Forelimb muscle (tissue), 1 donor: Measurements from ENCODE around the gene CHD8. TPM values are rescaled to one million over a fixed set of nuclear protein-coding genes. Genes with fewer than 3 reads are reported as not detected.
"Not testable (repeated sequence)": the region's sequence is repeated elsewhere in the genome, so short reads cannot be mapped to it uniquely, and the experiment has no call there.

ENCODE experiments used
- DNase-seq: peaks from one replicate; pipeline ENCODE4 v3.0.0-alpha.2; 2013; ENCODE audit warnings: low read depth
- polyA plus RNA-seq: library from polyadenylated mRNA; unstranded; fragments of 120-200 nt; gene quantifications from one replicate; pipeline ENCODE4 v1.2.1, GENCODE V29; 2013; ENCODE audit not compliant: insufficient read length

Gene CHD8
- polyA plus RNA-seq, 1 donor = 38.0 TPM

DNA sequence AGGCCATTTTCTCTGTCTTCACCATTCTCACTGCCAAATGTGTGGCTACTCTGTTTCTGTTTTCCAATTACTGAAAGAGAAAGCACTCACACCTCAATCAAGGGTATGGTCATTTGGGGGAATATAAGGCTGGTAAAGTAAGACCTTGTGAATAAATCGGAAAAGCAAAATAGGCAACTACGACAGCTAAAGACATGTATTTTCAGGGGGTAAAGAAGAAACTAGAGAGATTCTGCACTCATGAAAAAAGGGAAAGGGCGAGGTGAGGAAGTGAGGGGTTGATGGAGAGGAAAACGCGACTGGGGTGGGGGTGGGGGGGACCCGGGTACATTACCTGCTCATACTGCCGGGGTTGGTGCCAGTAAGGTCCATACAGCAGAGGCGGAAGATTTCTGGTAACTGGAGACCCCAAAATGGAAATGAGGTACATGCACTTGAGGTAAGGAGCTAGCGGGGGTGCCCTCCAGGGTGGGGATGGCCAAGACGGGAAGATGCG is 19.3 kb downstream of the CHD8 start:
- DNase-seq = no peak

DNA sequence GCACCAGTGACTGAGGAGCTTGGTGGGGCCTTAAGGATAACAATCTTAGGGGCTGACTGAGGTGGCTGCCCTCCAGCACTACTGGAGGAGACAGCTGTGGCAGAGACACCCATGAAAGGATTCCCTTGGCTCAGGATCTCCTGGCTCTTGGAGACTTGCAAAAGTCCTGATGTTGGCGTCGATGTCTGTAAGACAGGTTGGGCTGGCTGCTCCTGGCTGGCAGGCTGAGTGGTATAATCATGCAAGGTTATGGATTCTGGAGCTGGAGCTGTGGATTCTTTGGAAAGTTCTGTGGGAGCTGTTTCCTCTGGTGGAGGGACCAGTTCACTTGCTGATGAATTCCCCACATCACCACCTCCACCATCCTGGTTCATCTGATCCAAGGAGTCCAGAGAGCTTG is 24.8 kb downstream of the CHD8 start:
- DNase-seq = no peak

DNA sequence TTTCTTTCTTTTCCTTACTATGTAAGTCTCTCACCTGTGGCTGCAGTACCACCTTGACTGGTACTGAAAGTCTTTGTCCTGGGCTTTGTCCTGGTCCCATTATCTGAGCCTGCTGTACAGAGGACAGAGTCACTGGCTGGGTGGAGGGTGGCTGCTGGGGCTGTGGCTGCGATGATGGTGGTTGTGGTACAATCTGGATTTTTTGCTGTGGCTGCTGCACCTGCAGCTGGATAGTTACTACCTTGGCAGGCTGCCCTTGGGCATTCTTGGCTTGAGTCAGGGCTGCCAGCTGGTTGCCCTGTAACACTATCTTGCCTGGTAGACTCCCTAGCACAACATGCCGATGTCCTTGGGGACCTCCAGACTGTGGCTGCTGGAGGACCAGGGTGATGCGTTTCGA is 27.0 kb downstream of the CHD8 start:
- no peak for DNase-seq

DNA sequence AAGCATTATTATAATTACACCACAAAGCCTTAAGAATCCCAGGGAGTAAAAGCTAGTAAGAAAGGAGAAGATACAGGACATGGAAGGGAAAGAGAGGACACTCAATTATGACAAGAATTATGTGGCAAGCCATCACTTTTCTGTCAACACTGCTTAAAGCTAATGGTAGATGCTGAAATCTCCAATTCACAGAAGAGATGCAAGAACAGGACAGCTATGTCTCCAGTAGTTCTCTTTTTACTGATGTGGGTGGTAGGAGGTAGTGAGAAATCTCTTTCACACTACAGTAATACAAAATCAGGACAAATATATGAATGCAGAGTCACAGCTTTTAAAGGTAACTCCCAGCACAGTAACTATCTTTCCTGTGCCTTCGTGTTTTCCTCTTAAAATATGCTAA is 29.2 kb downstream of the CHD8 start:
- no peak for DNase-seq

DNA sequence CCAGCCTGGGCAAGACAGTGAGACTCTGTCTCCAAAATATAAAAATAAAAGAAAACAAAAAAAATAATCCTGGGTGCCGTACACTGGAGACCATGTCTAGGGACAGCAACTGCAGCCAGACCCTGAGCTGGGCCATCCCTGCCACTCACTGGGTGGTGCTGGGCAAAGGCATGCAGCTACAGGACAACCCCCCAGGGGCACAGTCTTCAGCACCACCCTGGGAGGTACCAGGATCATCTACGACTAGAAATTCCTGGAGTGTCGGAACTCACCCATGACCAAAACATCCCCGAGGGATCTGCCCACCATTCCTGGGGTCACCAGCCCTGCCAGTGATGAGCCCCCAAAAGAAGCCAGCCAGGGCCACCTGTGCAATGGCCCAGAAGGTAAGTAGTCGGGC is 36.4 kb downstream of the CHD8 start:
- DNase-seq = no peak

DNA sequence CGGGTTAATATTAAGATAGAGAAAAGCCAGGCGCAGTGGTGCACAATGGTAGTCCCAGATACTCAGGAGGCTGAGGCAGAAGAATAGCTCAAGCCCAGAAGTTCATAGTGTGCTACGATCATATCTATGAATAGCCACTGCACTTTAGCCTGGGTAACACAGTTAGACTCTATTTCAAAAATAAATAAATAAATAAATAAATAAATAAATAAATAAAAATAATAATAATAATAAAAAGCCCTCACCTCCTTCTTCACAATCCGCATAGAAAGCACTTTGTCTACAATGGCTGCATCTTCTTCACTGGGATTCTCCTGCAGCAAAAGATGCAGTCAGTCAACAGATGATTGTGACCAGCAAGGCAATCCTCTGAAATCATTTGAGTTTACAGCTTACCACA is 40.6 kb downstream of the CHD8 start:
- no peak for DNase-seq

DNA sequence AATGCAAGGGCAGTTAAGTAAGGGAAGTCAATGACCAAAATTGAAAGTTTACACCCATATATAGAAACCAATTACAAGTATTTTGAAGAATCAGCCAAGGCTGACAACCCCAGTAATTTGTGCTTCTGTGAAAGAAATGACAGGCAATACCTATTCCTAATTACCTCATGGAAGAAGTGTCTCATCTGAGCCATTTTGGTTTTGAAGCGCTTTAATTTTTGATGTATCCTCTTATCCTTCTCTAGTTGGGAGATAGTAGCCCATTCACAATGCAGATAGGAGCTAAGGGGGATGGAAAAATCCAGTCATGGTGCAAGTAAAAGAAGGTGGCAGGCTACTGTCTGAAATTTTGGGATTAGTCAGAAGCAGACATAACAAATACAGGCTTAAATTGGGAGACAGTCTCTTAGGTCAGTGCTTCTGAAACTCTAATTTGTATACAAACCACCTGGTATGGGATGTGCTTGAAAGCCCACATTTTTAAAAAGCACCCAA is 41.7 kb downstream of the CHD8 start:
- no peak for DNase-seq

DNA sequence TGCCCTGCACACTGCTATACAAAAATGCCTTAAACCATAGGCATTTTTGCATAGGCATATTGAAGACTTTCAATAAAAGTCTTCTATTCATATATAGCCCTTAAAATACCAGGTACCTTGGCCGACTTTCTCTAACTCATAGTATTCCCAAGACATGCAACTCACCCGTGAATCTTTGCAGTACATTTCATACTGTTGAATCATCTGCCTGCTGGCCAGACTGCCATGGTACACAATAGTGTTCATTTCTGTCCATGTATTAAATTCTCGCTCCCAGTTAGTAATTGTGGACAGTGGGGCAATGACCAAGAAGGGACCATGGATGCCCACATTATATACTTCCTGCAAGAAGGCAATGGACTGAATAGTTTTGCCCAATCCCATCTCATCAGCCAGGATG is 47.8 kb downstream of the CHD8 start:
- DNase-seq = no peak

DNA sequence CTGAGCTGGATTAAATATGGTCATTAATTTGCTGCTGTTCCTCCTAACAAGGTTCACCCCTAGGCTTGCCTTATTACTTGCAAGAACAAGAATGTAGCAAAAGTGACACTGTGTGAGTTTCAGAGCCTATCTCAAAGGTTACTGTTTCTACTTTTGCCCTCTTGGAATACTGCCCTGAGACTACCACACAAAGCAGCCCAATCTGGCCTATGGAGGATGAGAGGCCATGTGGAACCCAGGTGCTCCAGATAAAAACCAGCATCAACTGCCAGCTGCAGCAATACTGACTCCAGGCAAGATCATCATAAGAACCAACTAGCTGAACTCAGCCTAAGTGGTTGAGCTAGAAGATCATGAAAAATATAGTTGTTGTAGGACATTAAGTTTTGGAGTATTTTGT is 49.7 kb downstream of the CHD8 start:
- DNase-seq = no peak

DNA sequence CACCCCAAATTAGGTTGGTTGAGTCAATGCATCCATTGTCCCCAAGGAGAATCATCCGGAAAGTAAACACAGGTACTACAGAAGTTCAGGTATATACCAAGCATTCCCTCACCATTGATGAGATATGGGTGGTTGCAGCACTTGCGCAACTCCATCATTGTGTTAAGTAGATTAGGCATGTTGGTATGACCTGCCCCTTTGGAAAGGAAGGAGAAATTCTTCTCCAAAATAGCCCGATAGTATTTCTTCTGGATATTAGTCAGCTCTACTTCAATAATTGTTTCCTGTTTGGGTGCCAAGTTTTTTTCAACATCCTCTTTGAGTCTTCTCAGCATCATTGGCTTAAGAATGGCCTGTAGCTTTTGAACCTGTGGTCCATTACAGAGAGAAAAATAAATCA is 50.8 kb downstream of the CHD8 start:
- no peak for DNase-seq

DNA sequence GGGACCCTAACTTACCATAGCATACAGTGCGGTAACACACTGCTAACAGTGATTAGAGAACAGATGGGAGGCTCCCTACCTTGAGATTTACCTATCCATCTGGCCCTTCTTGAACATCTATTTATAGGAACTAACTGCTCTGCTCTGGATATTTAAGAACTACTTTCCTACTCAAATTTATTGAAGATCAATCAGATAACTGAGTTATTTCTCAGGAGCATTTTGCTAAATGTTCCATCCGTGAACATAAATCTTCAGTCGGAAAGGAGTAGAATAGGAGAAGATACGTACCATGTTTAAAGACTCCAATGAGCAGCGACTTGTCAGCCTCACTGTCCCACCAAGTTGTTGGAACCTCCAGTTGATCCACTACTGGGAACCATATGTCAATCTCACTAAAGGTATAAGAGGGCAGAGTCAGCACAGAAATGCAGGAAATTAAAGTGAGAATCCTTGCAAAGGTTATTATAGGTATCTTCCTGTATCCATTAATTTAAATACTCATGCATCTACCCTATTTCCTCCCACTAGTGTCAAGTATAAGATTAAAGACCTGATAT is 56.5 kb downstream of the CHD8 start:
- DNase-seq = no peak

DNA sequence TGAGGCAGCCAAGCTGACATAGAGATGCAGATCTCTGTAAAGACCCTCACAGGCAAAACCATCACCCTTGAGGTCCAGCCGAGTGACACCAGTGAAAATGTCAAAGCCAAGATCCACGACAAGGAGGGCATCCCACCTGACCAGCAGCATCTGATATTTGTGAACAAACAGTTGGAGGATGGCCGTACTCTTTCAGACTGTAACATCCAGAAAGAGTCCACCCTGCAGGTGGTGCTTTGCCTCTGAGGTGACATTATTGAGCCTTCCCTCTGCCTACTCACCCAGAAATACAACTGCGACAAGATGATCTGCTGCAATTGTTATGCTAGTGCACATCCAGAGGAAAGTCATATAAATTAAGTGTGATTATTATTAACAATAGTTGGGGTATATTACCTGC is 57.0 kb downstream of the CHD8 start:
- DNase-seq = no peak

DNA sequence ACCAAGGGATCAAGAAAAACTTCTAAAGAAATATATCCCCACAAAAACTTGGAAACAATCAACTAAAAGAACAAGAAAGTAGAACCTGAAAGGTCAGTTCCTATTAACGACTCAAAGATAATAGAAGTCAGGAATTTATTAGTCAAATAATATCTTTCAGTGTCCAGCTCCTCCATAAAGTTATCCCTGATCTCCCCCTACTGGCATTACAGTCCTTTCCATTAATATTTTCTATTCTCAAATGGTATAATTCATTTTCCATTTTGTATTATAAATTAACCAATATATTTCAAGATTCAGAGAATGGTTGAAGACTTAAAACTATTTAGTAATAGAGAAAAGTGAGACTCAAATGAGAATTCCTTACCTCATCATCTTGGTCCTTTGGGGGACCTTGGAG is 60.5 kb downstream of the CHD8 start:
- DNase-seq = no peak

DNA sequence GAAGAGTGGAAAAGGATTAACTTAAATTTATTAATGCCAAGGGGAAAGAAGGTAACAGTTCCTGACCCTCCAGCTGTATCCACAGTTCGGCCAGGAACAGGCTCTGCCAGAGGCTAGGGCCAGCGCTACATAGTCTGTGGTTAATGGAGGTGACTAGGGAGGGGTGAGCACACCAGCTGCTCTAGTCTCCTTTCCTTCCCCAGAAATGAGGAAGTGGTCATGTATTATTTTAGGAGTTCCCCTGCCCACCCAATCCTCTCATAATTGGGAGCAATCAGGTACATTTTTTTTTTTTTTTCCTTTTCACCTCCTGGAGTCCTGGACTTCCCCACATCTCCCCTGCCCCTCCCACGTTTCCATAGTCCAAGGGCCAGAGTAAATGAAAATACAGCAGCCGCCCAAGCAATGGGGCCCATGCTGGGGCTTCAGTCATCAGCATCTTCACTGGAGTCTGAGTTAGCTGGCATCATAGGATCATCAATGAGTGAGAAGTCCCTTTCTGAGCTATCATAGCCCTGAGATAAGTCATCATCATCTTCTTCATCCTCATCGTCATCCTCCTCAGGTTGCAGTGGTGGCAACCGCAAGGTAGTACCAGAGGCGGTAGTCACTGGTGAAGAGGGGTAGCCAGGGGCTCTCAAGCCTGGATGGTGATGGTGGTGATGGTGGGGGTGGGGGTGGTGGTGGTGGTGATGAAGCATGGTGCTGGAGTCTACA is 70.6 kb downstream of the CHD8 start:
- DNase-seq = no peak

DNA sequence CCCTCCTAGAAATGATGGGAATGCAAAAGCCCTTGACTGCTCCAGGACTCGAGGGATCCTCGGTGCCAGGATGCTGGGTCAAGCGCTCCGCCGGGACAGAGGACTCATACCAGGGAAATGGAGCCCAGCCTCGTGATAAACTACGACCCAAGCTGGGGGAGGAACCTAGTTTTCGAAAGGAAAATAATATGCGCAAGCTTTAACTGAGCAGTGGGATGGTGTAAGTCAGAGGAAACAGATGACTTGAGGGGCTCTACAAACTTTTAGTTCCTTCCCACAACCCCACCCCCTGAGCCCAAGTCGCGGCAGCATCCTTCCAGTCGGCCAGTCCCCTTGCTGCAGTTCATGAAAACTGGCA is 71.5 kb downstream of the CHD8 start:
- DNase-seq = no peak

DNA sequence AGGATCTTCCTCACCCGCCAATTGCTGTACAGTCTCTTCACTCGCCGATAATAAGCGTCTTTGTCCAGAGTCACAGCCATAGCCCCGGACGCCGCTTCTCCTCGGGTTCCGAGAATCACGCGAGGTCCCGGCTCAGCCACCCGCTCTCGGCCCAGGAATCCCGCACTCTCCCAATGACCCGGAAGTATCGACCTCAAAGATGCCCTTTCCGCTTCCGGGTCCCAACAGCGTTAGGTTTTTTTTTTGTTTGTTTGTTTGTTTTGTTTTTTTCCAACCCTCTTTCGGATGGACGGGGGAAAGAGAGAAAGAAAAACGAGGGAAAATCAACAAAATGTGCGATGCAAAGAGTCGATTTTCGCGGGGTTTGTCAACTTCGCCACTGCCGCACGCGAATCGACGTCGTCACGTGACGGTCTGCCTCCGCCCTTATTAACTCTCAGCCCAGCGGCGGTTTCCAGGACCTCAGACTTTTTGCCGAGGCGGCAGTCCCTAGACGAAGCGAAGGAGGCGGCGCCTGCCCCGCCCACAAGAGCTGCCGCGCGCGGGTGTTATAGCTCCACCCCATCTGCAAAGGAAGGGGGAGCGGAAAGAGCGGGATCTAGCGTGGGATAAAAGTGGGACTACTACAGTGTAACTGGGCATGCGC is 72.0 kb downstream of the CHD8 start, which contains the start of gene SUPT16H:
TSS of gene SUPT16H (minus strand) at position 172 of the 646 bp plus-strand sequence. CDS start at position 80, 92 bp downstream.
- DNase-seq = peak; percentile 89

DNA sequence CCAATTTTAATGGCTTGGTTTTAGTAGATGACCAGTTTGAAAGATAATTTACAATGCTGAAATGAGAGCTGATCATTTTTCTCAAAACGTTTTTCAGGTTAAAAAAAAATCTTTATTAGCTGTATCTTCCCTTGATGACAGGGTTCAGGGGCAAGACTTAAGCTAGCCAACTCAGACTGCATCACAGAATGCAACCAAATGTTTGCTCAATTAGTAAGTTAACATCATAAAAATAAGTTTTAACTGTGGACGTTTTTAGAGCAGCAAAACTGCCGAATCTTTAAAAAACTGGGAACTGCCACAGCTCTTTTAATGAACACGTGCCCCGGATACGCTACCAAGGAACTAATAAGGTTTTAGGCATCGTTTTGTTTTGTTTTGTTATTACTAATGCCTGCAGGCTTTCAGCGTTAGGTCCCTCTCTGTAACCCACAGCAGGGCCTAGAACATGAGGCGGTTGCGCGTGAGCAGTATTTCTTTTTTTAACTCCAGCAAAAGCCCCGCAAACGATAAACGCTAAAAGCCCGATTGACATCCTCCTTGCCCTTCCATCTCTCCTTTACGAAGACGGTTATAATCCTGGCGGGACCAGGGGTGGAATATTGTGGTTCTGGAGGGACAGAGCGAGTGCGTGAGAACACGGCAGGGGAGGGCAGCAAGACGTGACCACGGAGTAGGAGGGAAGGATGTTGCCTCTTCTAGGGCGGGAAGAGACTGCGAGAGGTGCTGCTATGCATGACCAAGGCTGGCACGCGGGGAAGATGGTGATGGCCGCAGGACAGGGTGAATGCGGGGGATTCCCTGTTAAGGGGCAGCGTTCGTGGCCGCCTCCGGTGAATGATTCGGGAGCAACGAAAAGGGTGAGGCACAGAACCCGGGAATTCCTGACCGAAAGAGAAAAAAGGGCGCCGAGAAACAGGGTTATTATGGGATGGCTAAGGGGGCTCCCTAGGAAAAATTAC is 72.8 kb downstream of the CHD8 start:
- no peak for DNase-seq

DNA sequence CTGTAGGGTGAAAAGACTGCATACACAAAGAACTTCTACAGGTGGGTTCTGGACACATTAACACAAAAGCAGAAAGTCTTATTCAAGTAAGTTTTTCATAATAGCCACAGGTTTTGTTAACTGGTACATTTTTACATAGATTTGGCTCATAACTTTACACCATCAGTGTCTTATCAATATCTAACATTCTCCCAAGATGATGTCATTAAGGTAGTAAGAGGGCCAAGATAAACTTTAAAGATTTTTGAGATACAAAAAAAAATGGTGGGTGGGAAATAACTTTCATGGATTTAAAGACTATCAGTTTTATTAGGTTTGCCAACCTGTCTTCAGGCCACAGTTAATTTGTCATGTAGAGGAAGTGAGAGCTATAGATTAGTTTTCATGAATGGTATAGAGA is 73.8 kb downstream of the CHD8 start:
- no peak for DNase-seq

DNA sequence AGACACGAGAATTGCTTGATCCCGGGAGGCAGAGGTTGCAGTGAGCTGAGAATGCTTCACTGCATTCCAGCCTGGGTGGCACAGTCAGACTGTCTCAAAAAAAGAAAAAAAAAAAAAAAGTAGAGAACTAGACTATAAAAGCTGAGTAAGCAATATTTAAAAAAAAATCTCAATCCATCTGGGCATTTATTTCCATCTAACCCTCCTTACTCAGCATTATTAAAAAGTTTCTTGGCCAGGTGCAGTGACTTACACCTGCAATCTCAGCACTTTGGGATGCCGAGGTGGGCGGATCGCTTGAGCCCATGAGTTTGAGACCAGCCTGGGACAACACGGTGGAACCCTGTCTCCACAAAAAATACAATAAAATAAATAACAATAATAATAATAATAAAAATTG is 76.6 kb downstream of the CHD8 start:
- DNase-seq = no peak

DNA sequence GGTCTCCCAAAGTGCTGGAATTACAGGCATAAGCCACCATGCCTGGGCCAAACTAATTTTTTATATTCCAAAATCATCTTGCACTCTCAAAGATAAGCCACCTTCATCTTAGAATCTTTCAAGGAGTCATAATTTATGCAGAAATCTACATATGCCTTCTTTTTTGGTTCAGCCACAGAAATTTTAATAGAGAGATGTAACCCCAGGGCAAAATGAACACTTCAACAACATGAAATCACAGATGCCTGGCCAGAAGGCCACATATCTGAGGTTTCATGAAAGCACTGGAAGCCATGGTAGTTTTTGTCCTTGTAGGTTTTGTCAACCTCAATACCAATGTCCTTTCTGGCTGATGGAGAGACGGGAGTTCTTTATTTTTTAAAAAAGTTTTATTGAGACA is 81.9 kb downstream of the CHD8 start:
- no peak for DNase-seq

DNA sequence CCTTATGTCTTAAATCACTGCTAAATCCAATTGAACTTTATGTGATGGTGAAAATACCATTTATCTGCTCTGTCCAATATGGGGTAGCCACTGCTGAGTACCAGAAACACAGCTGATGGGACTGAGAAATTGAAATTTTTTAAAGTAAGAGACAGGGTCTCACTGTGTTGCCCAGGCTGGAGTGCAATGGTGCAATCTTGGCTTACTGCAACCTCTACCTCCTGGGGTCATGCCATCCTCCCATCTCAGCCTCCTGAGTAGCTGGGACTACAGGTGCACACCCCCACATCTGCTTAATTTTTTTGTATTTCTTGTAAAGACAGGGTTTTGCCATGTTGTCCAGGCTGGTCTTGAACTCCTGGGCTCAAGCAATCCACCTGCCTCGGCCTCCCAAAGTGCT is 83.1 kb downstream of the CHD8 start:
- DNase-seq = not testable (repeated sequence)
